Inflammatory macrophage (primary cell): ENCODE measurements around the gene FLRT2.

Experiments used
- DNase-seq, 2 donors: peaks; one replicate each; pipeline ENCODE4 v3.0.0-alpha.2; 2020 to 2022

Gene FLRT2

GRCh38 chr14:85530626-85531025 is 682 bp downstream of the FLRT2 start:
- no peak for DNase-seq

DNA sequence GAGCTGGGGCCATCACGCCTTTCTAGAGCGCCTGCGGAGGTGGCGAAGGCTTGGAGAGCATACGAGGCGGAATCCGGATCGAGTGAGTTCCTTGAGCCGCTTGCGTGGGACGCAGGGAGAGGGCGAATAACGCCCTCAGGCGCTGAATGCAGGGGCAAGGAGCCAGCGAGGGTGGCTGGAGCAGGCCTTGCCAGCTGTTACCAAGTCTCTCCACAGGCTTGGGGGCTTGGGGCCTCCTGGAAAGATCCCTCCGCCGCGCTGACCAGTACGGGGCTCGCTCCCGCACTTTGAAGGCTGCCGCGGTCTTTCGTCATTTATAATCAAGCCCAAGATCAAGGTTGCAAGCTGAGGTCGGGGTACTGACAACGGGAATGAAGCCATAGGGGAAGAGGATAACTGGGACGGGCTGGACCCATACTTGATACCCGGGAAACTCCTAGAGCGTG is 1.2 kb downstream of the FLRT2 start:
- peak in 1 of 2 donors; percentile 34 for DNase-seq

GRCh38 chr14:85531587-85532373 is 1.8 kb downstream of the FLRT2 start:
- peak; percentile 54 to 69 for DNase-seq

- peak in 1 of 2 donors; percentile 11 for DNase-seq
These were observed 2.6 kb downstream of the FLRT2 start for GRCh38 chr14:85532374-85533022.

DNA sequence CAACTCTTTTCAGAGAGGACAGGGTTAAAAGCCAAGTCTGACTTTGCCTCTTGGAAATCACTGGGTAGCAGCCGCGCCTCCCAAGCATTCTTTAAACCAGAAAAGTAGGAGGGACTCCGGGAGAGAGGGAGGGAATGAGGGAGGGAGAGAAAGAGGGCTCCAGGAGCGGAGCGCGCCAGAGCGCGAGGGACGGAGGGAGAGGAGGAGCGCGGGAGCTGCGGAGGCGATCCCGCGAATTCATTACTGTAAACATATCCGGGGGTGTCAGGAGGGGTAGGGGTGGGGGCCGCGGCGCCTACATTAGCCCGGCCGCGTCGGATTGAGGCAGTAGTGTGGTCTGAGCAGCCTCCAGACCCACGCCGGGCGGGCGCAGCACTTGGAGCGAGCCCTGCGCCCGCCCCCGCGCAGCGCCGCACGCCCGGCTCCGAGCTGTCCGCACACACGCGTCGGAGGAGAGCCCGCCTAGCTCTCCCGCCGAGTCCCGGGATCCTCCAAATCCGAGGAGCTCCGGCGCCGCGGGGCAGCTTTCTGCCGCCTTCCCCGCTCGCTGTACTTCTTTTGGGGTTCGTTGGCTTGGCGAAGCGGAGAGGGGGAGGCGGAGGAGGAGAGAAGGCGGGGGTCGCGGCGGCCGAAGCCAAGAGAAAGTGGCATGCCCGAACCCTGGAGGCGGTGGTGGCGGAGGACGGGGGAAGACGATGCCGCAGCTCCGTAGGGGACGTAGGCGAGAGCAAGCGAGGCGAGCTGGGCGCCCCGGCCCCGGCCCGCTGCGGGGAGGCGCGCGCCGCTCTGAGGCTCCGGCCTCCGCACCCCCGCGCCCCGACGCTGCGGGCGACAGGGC is 3.3 kb downstream of the FLRT2 start:
- peak; percentile 28 to 68 for DNase-seq

DNA sequence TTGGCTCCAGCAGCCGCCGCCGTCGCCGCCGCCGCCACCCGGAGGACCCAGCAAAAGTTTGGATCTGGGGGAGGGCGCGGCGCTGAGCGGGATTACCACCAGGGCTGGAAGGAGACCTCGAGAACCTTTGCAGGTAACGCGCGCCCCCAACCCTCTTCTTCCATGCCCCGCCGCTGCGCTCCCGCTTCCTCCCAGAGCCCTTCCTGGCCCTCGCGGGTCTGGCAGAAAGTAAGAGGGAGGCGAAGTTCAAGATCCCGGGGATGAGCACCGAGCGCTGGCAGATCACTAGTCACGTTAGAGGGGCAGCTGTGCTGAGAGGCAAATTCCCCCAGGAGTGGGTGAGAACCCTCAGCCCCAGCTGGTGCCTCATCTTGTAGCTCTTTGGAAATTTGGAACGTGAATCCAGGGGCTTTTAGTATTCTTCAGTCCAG is 3.9 kb downstream of the FLRT2 start:
- peak in 1 of 2 donors; percentile 9 for DNase-seq

GRCh38 chr14:85534458-85535293 is 4.7 kb downstream of the FLRT2 start:
- no peak for DNase-seq

DNA sequence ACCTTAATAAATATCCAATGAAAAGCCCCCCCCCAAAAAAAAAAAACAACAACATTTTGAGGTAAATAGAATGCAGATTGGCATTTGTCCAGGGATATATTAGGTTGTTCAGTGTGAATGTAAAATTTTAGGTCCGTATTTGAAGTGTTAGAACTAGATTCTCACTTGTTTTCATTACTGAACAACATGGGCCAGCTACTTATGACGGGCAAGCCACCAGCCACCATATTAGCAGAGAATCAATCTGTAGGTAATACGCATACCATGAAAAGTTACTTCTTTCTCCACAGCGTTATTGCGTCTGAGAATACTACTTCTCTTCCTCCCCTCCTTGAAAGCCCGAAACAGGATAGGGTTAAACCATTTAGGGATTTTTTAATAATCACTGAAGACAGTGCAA is 5.4 kb downstream of the FLRT2 start:
- no peak for DNase-seq

- peak; percentile 22 to 56 for DNase-seq
These were observed 6.3 kb downstream of the FLRT2 start for GRCh38 chr14:85535991-85536832.

GRCh38 chr14:85536833-85537190 is 6.9 kb downstream of the FLRT2 start:
- DNase-seq = peak in 1 of 2 donors; percentile 10

DNA sequence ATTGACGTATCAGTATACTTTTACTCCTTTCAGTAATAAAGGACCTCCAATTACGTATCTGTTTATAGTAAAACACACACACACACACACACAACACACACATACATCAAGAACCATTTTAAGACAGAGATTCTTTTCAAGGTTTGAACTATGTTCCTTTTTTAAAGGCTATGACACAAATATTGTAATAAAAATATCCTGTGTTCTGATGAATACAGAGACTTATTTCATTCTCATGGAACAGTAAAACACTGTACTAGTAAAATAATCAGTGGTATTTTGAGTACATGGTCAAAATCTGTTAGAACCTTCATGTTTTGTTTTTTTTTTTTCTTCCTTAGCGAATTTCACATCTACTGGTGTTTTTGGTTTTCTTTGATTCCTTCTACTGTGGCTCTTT is 7.6 kb downstream of the FLRT2 start:
- no peak for DNase-seq

GRCh38 chr14:85538636-85539035 is 8.7 kb downstream of the FLRT2 start:
- no peak for DNase-seq

DNA sequence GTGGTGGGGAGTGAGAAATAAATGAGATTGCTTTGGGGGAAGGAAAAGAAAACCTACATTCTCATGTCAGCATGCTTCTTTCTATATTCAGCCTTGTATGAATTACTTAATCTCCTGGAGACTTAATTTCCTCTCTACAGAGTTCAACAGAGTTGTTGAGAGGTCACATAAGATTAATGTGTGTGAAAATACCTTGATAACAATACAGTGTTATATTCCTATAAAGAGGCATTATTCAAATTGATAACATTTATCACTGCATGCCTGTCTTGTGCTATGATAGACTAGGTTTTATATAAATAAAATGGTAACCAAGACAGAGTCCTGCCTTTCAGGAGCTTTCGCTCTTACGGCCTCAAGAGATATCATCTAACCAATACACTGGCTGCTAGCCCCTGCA is 9.6 kb downstream of the FLRT2 start:
- no peak for DNase-seq

GRCh38 chr14:85542623-85543022 is 12.7 kb downstream of the FLRT2 start:
- DNase-seq = no peak

DNA sequence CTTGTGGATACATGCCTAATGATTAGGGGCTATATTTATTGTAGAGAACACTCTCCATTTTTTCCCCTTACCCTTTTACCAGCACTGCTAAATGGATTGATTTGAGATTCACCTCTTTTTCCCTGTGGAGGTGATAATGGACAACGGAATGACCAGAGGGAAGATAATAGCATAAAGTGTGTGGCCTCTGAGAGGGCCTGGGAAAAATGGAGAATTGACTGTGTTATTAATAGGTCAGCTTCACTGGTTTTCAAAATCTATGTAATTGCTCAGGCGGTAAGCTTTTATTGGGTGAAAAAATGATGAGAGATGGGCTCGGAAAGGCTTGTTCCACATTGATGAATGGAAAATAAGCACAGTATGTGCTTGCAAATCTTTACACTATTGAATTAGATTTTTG is 15.8 kb downstream of the FLRT2 start:
- no peak for DNase-seq

DNA sequence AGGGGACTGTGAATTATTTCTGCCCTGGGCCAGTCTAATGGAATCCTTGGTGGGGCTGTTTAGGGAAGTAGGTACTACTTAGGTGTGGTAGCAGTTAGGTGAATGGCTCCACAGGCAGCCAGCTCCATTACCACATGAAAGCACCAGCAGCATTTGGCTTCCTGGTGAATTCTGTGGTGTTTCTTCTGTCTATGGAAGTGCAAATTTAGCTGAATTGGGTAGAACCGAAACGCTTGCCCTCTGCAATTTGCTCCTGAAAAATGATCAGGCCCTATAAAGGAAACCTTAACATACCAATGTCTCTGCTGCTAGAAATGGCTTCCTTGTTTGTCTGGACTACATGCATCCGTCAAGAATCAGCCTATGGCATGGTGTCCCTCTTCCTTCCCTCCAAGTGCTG is 16.4 kb downstream of the FLRT2 start:
- DNase-seq = no peak

GRCh38 chr14:85549697-85550096 is 19.8 kb downstream of the FLRT2 start:
- DNase-seq = no peak

- no peak for DNase-seq
These were observed 24.2 kb downstream of the FLRT2 start for GRCh38 chr14:85554106-85554505.

- no peak for DNase-seq
These were observed 26.3 kb downstream of the FLRT2 start for GRCh38 chr14:85556267-85556666.

- DNase-seq = no peak
These were observed 28.6 kb downstream of the FLRT2 start for GRCh38 chr14:85558505-85558904.

DNA sequence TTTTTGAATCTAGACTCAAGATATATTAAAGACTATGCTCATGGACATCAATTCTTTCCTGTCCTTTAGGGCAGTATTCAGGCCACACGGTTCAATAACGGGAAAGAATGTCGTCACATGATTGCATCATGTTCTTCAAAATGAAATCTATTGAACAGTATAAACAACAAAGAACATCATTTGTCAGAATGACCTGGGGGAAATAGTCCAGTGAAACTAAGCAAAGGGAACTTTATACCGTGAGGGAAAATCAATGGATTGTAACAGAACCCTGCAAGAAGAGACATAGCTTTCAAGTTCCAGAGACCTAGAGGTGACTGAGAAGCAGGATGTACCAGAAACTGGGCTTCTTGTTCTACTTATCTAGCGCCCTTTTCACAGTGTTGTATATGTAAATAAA is 32.7 kb downstream of the FLRT2 start:
- DNase-seq = no peak
